GM12873 (cell line): ENCODE results near the gene GRAMD1A.

ENCODE experiments used
- TF ChIP-seq, protein P1 (sequence below): IDR thresholded peaks from 2 replicates; pipeline ENCODE4 v1.5.1; 2012; ENCODE audit warnings: low read depth, mild to moderate bottlenecking, moderate library complexity, low read length, control low read depth; ENCODE audit not compliant: insufficient read depth; ENCODE audit errors: missing control alignments

Gene GRAMD1A

DNA sequence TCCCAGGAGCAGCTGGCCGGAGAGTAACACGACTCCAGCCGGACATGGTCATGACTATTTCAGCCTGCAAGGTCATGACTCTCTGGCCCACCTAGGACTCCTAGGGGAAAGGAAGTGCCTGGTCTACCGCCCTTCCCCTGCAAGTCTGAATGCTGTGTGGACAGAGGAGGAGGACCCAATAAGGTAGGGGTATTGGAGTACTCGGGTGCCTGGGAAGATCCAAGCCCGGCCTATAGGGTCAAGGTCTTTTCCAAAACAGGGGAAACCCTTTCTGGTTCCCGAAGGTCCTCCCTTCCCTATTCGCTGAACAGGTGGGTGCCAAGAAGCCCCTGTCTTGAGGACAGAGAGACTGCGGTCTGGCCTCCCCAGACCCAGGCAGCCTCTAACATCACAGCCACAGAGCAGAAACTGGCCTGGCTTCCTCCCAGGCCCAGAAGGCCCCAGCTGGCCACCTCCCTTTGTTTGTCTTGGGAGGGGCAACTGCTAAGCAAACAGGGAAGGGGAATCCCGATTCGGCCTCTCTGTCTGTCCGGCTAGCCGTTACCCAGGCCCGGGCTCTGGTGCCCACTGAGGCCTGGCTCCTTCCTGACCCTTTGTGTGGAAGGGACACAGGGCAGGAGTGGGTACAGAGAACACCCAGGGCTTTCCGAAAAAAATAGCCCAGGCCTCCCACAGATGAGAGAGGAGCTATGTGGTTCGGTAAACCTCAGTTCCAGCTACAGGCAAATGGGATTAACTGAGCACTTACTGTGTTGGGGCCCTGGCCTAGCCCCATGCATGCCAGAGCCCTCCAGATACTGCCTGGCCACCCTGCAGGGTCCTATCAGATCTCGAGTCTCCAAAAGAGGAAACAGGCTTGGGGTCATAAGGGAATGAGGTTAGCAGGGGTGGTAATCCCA is 5.2 kb upstream of the GRAMD1A start:
- TF ChIP-seq, protein P1, sequence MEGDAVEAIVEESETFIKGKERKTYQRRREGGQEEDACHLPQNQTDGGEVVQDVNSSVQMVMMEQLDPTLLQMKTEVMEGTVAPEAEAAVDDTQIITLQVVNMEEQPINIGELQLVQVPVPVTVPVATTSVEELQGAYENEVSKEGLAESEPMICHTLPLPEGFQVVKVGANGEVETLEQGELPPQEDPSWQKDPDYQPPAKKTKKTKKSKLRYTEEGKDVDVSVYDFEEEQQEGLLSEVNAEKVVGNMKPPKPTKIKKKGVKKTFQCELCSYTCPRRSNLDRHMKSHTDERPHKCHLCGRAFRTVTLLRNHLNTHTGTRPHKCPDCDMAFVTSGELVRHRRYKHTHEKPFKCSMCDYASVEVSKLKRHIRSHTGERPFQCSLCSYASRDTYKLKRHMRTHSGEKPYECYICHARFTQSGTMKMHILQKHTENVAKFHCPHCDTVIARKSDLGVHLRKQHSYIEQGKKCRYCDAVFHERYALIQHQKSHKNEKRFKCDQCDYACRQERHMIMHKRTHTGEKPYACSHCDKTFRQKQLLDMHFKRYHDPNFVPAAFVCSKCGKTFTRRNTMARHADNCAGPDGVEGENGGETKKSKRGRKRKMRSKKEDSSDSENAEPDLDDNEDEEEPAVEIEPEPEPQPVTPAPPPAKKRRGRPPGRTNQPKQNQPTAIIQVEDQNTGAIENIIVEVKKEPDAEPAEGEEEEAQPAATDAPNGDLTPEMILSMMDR = no peak

GRCh38 chr19:34995551-34995950 is 4.6 kb upstream of the GRAMD1A start:
- TF ChIP-seq, protein P1 = no peak

DNA sequence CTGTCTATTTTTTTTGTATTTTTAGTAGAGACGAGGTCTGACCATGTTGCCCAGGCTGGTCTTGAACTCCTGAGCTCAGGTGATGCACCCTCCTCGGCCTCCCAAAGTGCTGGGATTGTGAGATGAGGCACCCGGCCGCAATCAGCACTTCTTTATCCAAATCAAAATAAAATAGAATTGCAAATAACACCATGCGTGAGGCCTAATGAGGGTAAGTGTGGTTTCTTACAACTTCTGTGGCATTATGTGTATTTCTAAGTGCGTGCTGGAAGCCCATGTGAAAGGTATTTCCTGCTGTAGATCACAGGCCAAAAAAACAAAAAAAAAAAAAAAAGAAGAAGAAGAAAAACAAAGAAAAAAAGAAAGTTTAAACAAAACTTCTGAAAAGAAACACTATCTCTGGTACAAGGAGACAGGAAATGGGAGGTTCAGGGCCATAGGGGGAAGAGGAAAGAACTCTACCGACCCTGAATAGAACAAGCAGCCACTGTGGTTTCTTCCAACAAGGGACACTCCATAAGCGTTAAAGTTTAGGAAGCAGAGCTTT is 3.0 kb upstream of the GRAMD1A start:
- TF ChIP-seq, protein P1 = no peak

DNA sequence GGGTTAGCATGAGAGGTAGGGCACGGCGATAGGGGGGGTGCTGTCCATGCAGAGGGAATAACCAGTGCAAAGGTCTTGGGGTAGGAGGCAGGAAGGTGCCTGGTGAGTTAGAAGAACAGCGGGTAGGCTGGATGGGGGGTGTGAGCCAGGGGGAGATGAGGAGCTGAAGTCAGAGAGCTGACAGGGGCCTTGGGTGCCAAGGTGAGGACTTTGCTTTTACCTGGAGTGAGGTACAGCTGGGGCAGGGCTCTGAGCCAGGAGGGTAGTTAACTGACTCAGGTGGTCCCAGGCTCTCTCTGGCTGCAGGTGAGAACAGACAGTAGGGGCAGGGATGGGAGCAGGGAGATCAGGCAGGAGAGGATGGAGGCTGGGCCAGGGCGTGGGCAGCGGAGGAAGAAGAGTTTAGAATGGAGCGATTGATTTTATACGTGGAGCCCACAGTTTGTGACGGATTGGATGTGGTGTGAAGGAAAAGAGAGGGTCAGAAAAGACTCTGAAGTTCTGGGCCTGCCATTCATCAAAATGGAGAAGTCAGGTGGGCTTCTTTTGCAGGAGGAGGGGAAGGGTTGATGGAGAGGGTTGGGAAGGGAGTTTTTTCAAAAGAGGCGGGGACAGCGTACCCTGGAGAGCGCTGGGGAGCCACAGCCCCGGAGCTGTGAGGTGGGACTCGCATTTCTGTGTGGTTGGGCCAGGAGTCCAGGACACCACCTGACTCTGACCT is 1.2 kb upstream of the GRAMD1A start:
- TF ChIP-seq, protein P1 = no peak

DNA sequence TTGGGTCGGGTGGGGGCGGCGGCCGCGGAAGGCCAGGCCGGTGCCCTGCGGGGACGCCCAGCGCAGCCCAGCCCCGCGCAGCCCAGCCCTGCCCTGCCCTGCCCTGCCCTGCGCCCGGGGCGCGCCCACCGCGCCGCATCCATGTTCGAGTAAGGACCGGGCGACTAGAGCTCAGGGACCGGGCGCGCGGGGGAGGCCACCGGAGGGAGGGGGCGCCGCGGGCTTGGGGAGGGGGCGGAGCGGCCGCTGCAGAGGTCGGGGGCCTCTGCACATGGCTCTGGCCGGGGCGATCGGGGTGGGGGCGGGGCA is 169 bp downstream of the GRAMD1A start:
- TF ChIP-seq, protein P1 = no peak

DNA sequence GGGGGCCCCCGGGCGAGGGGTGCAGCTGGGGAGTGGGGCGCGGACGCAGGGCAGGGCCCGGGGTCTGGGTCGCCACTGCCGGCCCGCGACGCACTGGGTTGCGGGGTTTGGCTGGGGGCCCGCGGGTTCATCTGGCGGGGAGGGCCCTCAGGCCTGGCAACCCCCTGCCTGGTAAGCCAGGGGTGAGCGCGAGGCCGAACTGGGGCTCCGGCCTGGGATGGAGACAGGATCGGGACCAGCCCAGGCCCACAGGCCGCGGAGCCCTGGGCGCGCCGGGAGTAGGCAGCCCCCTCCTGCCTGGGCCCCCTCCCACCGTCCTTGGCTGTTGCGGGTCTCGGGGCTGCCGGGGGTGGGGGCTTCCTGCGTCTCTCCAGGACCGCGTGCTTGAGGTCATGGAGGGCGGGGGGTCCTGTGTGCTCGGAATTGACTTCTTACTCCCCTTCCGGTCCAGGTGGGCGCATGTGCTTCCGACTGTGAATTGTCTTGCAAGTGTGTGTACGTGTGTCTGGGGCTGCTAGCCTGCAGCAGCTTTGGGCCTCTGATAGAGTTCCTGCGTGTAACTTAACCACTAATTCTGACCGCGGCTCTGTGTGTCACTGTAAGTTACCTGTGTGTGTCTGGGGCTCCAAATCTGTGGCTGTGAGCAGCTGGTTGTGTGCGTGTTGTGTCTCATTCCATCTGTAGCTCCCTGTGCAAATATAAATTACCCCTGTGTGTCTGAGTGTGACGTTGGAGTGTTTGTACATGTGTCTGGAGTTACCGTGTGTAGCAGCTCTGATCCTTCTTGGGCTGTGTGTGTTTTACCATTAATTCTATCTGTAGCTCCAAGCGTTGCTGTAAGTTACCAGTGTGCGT is 751 bp downstream of the GRAMD1A start:
- TF ChIP-seq, protein P1 = no peak

- TF ChIP-seq, protein P1 = no peak
Observed at GRCh38 chr19:35002037-35002535, 2.0 kb downstream of the GRAMD1A start.
